Activated T-cell treated with anti-CD3 and anti-CD28 coated beads, Interleukin-2, amount 50 U/mL, for 24 hours (primary cell): ENCODE results near the gene IRF4.

ENCODE experiments used
- DNase-seq: peaks from one replicate; pipeline ENCODE4 v3.0.0-alpha.2; 2020
- H3K27ac Mint-ChIP-seq: 2 replicates; pipeline ENCODE4 v1.8.0; 2020; ENCODE audit warnings: mild to moderate bottlenecking, mixed read lengths
- H3K27me3 Mint-ChIP-seq: 2 replicates; pipeline ENCODE4 v1.8.0; 2020; ENCODE audit warnings: mixed read lengths
- H3K36me3 Mint-ChIP-seq: 2 replicates; pipeline ENCODE4 v1.8.0; 2020; ENCODE audit warnings: low read depth, mixed read lengths
- H3K4me1 Mint-ChIP-seq: 2 replicates; pipeline ENCODE4 v1.8.0; 2020; ENCODE audit warnings: low read depth, mixed read lengths
- H3K4me3 Mint-ChIP-seq: 2 replicates; pipeline ENCODE4 v1.8.0; 2020; ENCODE audit warnings: mild to moderate bottlenecking, moderate library complexity, mixed read lengths
- H3K9me3 Mint-ChIP-seq: 2 replicates; pipeline ENCODE4 v1.8.0; 2020; ENCODE audit warnings: mixed read lengths

The IRF4 gene

DNA sequence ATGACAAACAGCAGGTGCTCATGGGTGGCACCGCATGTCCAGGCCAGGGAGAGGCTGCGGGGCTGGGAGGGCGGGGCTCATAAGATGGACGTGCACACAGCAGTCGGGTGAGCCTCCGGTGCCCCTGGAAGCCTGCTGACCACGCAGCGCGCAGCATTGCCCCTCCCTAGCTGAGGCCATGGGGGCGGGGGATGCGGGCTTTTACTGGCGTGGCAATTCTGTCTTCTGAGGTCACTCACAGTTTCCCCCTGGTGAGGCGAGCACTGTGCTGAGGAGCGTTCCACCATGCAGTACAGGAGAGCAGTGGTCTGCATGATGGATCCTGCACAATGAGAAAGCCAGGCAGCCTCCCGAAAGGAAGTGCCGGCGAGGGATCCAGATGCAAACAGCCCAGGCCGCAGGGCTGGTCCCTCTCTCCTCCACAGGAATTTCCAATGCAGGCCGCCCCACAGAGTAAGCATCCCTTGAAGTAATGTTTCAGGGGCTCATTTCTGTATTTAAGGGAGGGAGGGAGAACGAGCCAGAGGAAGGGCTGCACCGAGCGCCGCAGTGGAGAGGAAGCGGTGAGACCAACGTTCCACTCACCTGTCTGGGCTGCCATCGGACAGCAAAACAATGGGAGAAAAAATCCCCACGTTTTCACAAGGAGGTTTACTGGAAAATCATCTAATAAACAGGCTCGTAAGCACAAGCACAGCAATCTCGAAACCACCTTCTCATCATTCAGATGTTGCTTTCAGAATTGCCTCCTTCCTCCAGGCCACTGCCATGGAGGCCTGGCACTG lies 56.0 kb downstream of the IRF4 start:
- peaks cover 63% of the 10 kb centered on the region for H3K4me1 Mint-ChIP-seq
- peak; percentile 78 for DNase-seq
- no peaks in the 10 kb centered on the region for H3K36me3 Mint-ChIP-seq
- peak overlapping the region; percentile 70 for H3K4me3 Mint-ChIP-seq
- no peaks in the 10 kb centered on the region for H3K9me3 Mint-ChIP-seq
- H3K27me3 Mint-ChIP-seq, result no peaks in the 10 kb centered on the region
- H3K27ac Mint-ChIP-seq, result peak overlapping the region; percentile 98

DNA sequence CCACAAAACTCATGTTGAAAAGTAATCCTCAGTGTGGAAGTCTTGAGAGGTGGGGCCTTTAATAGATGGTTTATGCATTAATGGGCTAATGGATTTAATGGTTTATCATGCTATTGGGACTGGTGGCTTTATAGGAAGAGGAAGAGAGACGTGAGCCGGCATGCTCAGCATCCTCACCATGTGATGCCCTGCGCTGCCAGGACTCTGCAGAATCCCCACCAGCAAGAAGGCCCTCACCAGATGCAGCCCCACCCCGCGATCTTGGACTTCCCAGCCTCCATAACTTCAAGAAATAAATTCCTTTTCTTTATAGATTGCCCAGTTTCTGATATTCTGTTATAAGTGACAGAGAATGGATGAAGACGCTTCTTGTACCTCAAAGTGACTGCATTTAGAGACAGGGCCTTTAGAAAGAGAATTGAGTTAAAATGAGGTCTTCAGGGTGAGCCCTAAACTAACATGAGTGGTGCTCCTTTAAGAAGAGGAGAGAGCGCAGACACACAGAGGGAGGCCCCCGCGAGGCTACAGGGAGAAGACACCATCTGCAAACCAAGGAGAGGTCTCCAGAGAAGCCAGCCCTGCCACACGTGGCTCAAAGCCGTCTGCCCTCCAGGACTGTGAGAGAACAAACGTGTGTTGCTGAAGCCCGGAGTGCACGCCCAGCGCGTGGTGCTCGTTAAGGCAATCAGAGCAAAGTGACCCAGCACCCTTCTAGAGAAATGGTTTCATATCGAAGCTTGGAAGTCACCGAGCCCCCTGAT lies 56.9 kb downstream of the IRF4 start:
- H3K36me3 Mint-ChIP-seq, result no peaks in the 10 kb centered on the region
- H3K9me3 Mint-ChIP-seq, result no peaks in the 10 kb centered on the region
- H3K27ac Mint-ChIP-seq, result peak overlapping the region; percentile 98
- no peaks in the 10 kb centered on the region for H3K27me3 Mint-ChIP-seq
- H3K4me3 Mint-ChIP-seq, result peak overlapping the region; percentile 70
- peaks cover 62% of the 10 kb centered on the region for H3K4me1 Mint-ChIP-seq
- peak; percentile 40 for DNase-seq

DNA sequence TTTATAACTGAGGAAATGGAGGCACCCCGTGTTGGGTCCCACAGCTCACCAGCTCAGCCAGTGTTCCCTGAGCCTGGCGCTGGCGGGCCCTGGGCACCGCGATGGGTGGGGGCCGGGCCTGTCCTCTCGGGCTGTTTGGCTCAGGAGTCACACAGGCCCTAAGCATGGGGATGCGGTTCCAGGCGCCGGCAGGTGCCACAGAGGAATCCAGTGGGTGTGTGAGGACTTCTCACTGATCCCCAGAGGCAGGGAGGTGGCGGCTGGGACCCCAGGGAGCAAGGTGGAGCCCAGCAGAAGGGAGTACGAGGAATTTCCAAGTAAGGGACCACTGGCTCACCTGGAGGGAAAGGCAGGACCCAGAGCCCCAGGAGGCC lies 57.5 kb downstream of the IRF4 start:
- H3K4me3 Mint-ChIP-seq, result no peak overlapping the region
- H3K27me3 Mint-ChIP-seq, result no peaks in the 10 kb centered on the region
- no peaks in the 10 kb centered on the region for H3K36me3 Mint-ChIP-seq
- no peak overlapping the region for H3K27ac Mint-ChIP-seq
- no peak for DNase-seq
- no peaks in the 10 kb centered on the region for H3K9me3 Mint-ChIP-seq
- H3K4me1 Mint-ChIP-seq, result peaks cover 57% of the 10 kb centered on the region

DNA sequence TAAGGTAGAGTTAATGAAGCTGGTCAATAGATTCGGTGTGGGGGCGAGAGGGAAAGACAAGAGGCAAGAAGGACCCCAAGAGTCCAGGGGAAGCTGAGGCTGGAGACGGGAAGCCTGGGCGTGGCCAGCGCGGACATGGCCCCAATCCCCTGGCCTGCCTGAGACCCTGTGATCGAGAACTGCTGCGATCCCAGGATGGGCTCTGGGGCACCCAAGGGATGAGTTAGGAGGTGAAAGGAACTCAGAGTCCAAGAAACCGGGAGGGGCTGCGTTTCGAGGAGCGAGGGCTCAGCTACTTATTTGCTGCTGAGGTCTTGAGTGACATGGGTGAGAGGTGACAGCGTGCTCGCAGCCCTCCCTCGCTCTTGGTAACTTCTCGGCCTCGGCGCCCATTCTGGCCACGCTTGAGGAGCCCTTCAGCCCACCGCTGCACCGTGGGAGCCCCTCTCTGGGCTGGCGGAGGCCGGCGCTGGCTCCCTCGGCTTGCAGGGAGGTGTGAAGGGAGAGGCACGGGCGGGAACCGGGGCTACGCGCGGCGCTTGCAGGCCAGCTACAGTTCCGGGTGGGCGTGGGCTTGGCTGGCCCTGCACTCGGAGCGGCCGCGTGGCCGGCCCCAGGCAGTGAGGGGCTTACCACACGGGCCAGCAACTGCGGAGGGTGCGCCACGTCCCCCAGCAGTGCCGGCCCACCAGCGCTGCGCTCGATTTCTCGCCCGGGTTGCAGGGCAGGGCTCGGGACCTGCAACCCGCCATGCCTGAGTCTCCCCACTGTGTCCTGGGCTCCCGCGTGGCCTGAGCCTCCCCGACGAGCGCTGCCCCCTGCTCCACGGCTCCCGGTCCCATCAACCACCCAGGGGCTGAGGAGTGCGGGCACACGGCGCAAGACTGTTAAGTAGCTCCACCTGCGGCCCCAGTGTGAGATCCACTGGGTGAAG lies 58.2 kb downstream of the IRF4 start:
- Mint-ChIP-seq H3K4me1 (peaks cover 56% of the 10 kb centered on the region), H3K27me3 (no peaks in the 10 kb centered on the region), H3K4me3 (no peak overlapping the region), H3K36me3 (no peaks in the 10 kb centered on the region), H3K9me3 (no peaks in the 10 kb centered on the region), H3K27ac (peak overlapping the region; percentile 19)
- DNase-seq, result peak; percentile 33

DNA sequence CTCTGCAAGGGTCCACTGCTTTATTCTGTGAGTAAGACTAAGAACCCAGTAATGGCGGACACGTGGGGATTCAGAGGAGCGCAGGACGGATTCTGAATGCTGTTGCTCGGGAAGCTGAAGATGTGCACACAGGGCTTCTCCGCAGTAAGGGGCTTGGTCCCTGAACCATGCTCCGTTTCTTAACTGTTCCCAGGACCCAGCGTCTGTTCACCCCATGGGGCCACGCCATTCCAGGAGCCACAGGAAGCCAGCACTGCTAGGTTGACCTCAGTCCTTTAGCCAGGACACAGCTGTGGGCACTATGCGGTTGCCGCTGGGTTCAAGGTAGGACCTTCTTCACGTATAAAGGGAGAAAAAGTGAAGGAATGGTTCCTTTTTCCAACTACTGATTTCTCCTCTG lies 59.8 kb downstream of the IRF4 start:
- Mint-ChIP-seq H3K4me3 (no peak overlapping the region), H3K36me3 (no peaks in the 10 kb centered on the region), H3K4me1 (peaks cover 50% of the 10 kb centered on the region), H3K9me3 (no peaks in the 10 kb centered on the region), H3K27ac (no peak overlapping the region), H3K27me3 (no peaks in the 10 kb centered on the region)
- no peak for DNase-seq

DNA sequence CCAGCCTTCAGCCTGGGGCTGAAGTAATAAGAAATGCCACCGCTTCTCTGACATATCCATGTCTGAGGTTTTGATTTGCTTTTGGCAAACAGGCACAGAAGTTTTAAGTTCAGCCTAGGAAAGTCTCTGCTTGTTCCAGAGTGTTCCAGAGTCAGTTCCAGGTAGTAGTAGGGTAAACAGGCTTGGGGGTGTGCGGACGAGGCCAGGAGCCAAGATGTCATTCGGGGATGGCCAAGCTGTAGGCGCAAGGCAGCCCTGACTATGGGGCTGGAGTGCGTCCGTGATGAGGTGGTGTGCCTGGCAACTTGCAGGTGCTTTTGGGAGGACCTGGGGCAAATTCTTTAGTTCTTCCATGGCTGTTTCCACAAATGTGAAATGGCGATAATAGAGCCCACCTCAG lies 60.3 kb downstream of the IRF4 start:
- H3K36me3 Mint-ChIP-seq, result no peaks in the 10 kb centered on the region
- H3K9me3 Mint-ChIP-seq, result no peaks in the 10 kb centered on the region
- H3K4me1 Mint-ChIP-seq, result peaks cover 48% of the 10 kb centered on the region
- H3K4me3 Mint-ChIP-seq, result no peak overlapping the region
- no peak overlapping the region for H3K27ac Mint-ChIP-seq
- DNase-seq, result no peak
- no peaks in the 10 kb centered on the region for H3K27me3 Mint-ChIP-seq

DNA sequence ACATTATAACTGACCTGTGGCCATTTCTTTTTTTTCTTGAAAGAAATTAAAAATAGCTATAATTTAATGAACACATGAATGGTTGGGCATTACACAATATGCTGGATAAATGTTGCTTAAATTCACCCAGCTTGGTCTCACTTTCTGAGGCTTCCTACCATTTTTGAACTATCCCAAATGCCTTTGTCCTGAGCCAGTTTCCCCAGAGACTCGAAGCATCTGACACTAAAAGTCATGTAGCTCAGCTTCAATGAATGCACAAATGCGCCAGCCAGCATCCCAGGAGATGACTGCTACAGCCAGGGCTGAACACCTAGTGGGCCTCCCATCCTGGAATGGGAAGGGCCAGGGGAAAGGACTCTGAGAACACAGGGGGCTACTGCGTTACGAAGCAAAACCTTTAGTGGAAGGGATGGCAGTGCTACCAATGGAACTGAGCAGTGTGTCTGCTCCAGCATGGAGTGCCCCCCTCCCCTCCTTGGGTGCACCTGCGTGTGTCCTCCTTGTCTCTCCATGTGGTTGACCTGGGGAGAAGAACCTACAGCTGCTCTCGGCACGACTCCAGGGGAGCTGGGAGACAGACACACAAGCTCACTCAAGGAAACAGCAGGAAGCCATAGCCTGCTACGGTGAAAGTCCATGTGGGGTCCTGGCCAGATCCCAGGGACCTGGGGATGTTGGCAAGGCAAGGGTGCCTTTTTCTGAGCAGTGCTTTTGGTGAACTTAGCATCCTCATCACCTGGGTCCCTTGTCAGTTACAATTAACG lies 60.9 kb downstream of the IRF4 start:
- Mint-ChIP-seq H3K27me3 (no peaks in the 10 kb centered on the region), H3K9me3 (no peaks in the 10 kb centered on the region), H3K4me3 (no peak overlapping the region), H3K36me3 (no peaks in the 10 kb centered on the region), H3K27ac (no peak overlapping the region), H3K4me1 (peaks cover 48% of the 10 kb centered on the region)
- peak; percentile 24 for DNase-seq

DNA sequence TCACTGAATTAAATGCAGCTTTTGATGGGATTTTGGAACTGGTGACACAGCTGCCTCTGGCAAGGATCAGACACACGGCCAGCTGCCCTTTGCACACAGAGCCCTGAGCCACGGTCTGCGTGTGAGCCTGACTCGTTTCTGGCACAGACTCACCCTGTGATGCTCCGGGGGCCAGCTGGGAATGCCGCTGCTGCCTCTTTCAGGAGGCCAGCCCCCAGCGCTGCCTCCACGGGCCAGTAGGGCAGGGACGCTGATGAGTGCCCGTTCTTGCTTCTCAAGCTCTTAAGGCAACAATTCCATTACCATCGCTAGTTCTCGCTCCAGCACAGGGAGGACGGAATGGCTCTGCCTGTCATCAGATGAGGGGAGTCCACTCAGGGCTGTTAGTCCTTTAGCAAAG lies 61.6 kb downstream of the IRF4 start:
- H3K27me3 Mint-ChIP-seq, result no peaks in the 10 kb centered on the region
- no peaks in the 10 kb centered on the region for H3K9me3 Mint-ChIP-seq
- no peak for DNase-seq
- peaks cover 43% of the 10 kb centered on the region for H3K4me1 Mint-ChIP-seq
- no peaks in the 10 kb centered on the region for H3K36me3 Mint-ChIP-seq
- H3K27ac Mint-ChIP-seq, result no peak overlapping the region
- no peak overlapping the region for H3K4me3 Mint-ChIP-seq

DNA sequence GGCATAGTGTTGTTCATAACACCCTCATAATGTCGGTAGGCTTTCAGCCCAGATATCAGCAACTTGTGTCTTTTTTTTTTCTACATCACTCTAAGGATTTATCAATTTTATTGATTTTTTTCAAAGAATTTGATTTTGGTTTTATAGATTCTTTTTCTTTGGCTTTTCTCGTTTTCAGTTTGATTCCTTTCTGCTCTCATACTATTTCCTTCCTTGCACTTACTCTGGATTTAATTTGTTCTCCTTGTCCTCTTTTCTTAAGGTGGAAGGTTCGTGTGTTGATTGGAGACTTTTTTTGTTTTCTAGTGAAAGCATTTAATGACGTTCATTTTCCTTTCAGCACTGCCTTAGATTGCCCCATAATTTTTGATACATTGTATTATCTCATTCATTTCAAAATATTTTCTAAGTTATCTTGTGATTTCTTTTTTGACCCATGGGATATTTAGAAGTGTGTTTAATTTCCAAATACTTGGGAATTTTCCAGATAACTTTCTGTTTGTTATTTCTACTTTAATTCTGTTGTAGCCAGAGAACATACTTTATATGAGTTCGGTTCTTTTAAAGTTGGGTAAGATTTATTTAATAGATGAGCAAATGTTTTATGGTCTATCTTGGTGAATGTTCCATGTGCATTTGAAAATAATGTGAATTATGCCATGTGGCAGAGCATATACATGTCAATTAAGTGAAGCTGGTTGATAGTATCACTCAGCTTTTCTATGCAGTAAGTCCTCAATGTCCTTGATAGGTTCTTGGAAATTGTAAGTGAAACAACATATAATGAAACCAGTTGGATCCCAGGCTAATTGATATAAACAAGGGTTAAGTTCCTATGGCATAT lies 62.8 kb downstream of the IRF4 start:
- Mint-ChIP-seq H3K36me3 (no peaks in the 10 kb centered on the region), H3K4me3 (no peak overlapping the region), H3K27me3 (no peaks in the 10 kb centered on the region), H3K4me1 (peaks cover 35% of the 10 kb centered on the region), H3K9me3 (no peaks in the 10 kb centered on the region), H3K27ac (peak overlapping the region; percentile 64)
- no peak for DNase-seq

DNA sequence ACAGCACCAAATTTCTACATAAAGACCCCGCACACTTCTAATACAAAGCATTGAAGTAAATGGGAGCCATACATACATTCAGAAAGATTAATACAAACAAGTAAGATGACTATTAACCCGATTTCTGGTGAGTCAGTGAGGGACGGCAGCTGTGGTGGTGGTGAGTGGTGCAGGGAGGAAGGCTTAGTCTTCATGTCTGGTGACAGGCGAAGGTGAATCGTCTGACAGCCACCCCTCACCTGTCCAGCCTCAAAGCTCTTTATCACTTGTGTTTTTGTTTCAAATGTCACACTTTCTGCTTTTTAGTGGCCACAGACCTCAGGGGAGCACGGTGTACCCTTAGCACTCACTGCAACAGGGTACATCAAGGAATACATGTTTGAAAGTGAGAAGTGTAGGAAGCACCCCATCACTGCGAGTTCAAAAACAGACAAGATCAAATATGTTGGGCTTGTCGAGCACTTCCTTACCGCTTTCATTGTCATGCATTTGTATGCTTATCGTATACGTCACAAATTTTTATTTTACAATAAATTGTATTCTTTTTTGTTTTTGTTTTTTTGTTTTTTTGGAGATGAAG lies 63.5 kb downstream of the IRF4 start:
- no peaks in the 10 kb centered on the region for H3K36me3 Mint-ChIP-seq
- no peaks in the 10 kb centered on the region for H3K27me3 Mint-ChIP-seq
- no peak overlapping the region for H3K4me3 Mint-ChIP-seq
- no peaks in the 10 kb centered on the region for H3K9me3 Mint-ChIP-seq
- peak overlapping the region; percentile 64 for H3K27ac Mint-ChIP-seq
- no peak for DNase-seq
- peaks cover 40% of the 10 kb centered on the region for H3K4me1 Mint-ChIP-seq

DNA sequence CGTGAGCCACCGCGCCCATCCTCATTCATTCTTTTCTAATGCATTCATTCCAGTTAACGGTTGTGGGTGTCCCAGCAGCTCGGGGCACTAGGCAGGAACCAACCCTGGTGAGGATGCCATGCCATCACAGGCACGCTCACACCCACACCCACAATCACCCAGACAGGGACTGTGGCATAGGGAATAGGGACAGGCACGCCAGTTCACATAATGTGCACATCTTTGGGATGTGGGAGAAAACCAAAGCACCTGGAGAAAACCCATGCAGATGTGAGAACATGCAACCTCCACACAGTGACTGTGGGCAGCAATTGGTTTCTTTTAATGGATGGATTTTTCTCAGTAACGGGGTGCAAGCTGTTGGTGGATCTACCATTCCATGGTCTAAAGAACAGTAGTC lies 64.3 kb downstream of the IRF4 start:
- Mint-ChIP-seq H3K4me3 (no peak overlapping the region), H3K4me1 (peaks cover 44% of the 10 kb centered on the region), H3K27me3 (no peaks in the 10 kb centered on the region), H3K36me3 (no peaks in the 10 kb centered on the region), H3K27ac (no peak overlapping the region), H3K9me3 (no peaks in the 10 kb centered on the region)
- DNase-seq, result no peak

DNA sequence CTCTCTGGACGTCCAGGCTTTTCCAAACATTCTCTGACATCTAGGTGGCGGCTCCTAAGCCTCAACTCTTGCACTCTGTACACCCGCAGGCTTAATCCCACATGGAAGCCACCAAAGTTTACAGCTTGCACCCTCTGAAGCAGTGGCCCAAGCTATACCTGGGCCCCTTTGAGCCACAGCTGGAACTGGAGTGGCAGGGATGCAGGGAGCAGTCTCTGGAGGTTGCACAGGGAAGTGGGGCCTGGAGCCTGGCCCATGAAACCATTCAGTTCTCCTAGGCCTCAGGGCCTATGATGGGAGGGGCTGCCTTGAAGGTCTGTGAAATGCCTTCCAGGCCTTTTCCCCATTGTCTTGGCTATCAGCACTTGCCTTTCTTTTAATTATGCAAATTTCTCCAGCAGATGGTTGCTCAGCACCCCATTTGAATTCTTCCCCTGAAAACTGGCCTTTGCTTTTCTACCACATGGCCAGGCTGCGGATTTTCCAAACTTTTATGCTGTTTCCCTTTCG lies 64.9 kb downstream of the IRF4 start:
- DNase-seq, result no peak
- Mint-ChIP-seq H3K4me1 (peaks cover 48% of the 10 kb centered on the region), H3K36me3 (no peaks in the 10 kb centered on the region), H3K9me3 (no peaks in the 10 kb centered on the region), H3K4me3 (no peak overlapping the region), H3K27ac (no peak overlapping the region), H3K27me3 (no peaks in the 10 kb centered on the region)

DNA sequence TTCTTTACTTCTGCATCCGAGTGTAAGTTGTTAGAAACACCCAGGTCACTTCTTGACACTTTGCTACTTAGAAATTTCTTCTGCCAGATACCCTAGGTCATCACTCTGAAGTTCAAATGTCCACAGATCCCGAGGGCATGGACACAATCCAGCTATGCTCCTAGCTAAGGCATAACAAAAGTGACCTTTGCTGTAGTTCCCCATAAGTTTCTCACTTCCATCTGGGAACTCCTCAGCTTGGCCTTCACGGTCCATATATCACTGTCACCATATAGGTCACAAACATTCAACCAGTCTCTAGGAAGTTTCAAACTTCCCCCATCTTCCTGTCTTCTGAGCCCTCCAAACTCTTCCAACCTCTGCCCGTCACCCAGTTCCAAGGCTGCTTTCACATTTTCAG lies 65.3 kb downstream of the IRF4 start:
- H3K36me3 Mint-ChIP-seq, result no peaks in the 10 kb centered on the region
- no peak overlapping the region for H3K27ac Mint-ChIP-seq

More for the DNA sequence above, 65.3 kb downstream of the IRF4 start:
- Mint-ChIP-seq H3K4me1 (peaks cover 48% of the 10 kb centered on the region), H3K9me3 (no peaks in the 10 kb centered on the region), H3K27me3 (no peaks in the 10 kb centered on the region), H3K4me3 (no peak overlapping the region)
- DNase-seq, result no peak
